C4-2B (cell line): ENCODE data around the gene PROKR1.

Experiments used
- ZFX ChIP-seq: fragments of 450-650 bp; IDR thresholded peaks from 2 replicates; pipeline ENCODE4 v1.6.1; 2017
- TF ChIP-seq, protein P1 (sequence below): fragments of 450-650 bp; conservative IDR thresholded peaks from 2 replicates; pipeline ENCODE4 v1.5.1; 2017; ENCODE audit warnings: mild to moderate bottlenecking

DNA sequence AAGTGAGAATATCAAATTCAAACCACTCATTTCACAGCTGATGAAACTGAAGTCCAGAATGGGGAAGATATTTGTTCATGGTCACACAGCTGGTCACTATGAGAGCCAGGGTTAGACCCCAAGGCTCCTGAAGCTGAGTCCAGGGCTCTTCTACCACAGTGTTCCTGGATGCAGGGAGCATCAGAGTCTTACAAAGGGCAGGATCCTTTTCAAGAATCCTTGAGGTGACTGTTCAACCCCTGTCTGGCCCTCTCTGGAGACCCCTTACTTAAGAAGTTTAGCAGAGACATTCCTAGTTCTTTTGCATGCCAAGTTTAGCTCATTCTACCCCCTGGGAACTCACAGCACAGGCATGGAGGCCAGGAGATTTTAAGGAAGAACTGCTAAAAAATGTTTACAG lies 15.7 kb downstream of the PROKR1 start:
- TF ChIP-seq, protein P1, sequence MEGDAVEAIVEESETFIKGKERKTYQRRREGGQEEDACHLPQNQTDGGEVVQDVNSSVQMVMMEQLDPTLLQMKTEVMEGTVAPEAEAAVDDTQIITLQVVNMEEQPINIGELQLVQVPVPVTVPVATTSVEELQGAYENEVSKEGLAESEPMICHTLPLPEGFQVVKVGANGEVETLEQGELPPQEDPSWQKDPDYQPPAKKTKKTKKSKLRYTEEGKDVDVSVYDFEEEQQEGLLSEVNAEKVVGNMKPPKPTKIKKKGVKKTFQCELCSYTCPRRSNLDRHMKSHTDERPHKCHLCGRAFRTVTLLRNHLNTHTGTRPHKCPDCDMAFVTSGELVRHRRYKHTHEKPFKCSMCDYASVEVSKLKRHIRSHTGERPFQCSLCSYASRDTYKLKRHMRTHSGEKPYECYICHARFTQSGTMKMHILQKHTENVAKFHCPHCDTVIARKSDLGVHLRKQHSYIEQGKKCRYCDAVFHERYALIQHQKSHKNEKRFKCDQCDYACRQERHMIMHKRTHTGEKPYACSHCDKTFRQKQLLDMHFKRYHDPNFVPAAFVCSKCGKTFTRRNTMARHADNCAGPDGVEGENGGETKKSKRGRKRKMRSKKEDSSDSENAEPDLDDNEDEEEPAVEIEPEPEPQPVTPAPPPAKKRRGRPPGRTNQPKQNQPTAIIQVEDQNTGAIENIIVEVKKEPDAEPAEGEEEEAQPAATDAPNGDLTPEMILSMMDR: no peak
- TF ChIP-seq ZFX: no peak
